Measurements from ENCODE around the gene DESI2.

DNA sequence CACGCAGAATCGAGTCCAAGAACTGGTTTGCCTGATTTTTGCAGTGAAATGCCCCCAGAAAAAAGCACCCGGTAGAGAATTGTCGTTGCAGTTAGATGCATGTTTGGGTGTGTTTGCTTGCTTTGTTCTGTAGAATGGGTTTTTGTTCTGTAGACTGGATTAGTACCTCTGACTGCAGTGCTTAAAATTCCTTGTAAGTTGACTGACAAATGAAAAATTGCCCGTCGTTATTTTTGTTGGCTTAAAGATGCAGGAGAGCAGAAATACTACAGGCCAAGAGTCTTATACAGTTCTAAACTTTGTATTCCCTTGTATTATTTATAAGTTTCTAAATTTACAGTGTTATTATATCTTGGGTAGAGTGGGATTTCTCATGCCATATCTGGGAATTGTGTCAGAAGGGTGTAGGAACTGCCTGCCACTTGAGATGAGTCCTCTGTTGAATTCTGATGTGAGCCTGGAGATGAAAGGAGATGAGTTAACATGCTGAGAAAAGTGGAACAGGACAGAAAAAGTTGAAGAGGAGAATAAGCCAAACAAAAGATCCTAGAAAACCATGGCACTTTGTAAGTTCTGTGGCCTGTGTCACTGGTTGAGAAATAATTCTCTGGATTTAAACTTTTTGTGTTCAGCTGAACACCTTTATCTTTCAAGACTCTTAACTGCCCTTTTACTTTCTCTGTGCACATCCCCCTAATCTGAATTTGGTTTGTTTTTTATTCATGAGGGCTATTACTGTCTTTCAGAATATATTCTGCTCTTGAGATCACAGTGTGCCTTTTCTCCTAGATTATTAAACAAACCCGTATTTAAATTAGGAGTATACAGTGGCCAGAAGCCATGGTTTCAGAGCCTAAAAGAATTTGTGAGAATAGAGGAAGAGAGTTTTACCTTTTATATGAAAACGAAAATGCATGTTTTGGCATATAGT lies 1.4 kb downstream of the DESI2 start:
- TF ChIP-seq CTCF (IDR thresholded peaks at IDR 0.05) (no peak), POLR2AphosphoS5 (IDR thresholded peaks at IDR 0.05; ENCODE audit: insufficient read depth in 1 of 2, low read depth in 1 of 2) (no peak)
